GM19328 (cell line): ENCODE measurements around the gene SIPA1.
A peak's percentile ranks its signal among the peaks of the same experiment; 100 is the strongest.
"Not testable (repeated sequence)": the region's sequence is repeated elsewhere in the genome, so short reads cannot be mapped to it uniquely, and the experiment has no call there.

ENCODE experiments used
- ATAC-seq: cut with Tn5 transposase; IDR thresholded peaks from one replicate; pipeline ENCODE4 v1.9.1; 2021; ENCODE audit warnings: mild to moderate bottlenecking, moderate library complexity; ENCODE audit not compliant: unreplicated experiment

SIPA1 gene

GRCh38 chr11:65655570-65656332 is 17.9 kb downstream of the SIPA1 start:
- no peak for ATAC-seq

GRCh38 chr11:65657426-65657825 is 19.5 kb downstream of the SIPA1 start:
- no peak for ATAC-seq

GRCh38 chr11:65658174-65659021 is 20.5 kb downstream of the SIPA1 start:
- ATAC-seq: no peak

- no peak for ATAC-seq
Measured at GRCh38 chr11:65660038-65660437, 22.1 kb downstream of the SIPA1 start.

- ATAC-seq: not testable (repeated sequence)
Measured at GRCh38 chr11:65660908-65661307, 23.0 kb downstream of the SIPA1 start.

GRCh38 chr11:65661599-65662246 is 23.8 kb downstream of the SIPA1 start:
- ATAC-seq: no peak

- no peak for ATAC-seq
Measured at GRCh38 chr11:65662247-65662798, 24.4 kb downstream of the SIPA1 start.

- peak; percentile 82 for ATAC-seq
Measured at GRCh38 chr11:65662799-65663638, 25.1 kb downstream of the SIPA1 start, which contains the start of gene RELA. TSS of gene RELA (minus strand) at chr11:65662916. CDS start at chr11:65662832, 84 bp downstream.

GRCh38 chr11:65663639-65664200 is 25.8 kb downstream of the SIPA1 start:
- ATAC-seq: no peak

- no peak for ATAC-seq
Measured at GRCh38 chr11:65672180-65672860, 34.4 kb downstream of the SIPA1 start.

GRCh38 chr11:65672982-65673381 is 35.1 kb downstream of the SIPA1 start:
- ATAC-seq: no peak

- no peak for ATAC-seq
Measured at GRCh38 chr11:65680192-65680743, 42.4 kb downstream of the SIPA1 start.

- not testable (repeated sequence) for ATAC-seq
Measured at GRCh38 chr11:65683480-65683879, 45.6 kb downstream of the SIPA1 start.

- ATAC-seq: no peak
Measured at GRCh38 chr11:65685981-65686380, 48.1 kb downstream of the SIPA1 start.

- ATAC-seq: not testable (repeated sequence)
Measured at GRCh38 chr11:65691847-65692246, 53.9 kb downstream of the SIPA1 start.

GRCh38 chr11:65692367-65692766 is 54.5 kb downstream of the SIPA1 start:
- no peak for ATAC-seq

GRCh38 chr11:65695459-65696241 is 57.7 kb downstream of the SIPA1 start:
- ATAC-seq: no peak
